GM21737 (cell line): ENCODE data around the gene PSEN1.

Experiments
- ATAC-seq: cut with Tn5 transposase; IDR thresholded peaks from one replicate; pipeline ENCODE4 v1.9.1; 2021; ENCODE audit warnings: mild to moderate bottlenecking, moderate library complexity; ENCODE audit not compliant: unreplicated experiment

PSEN1 gene

GRCh38 chr14:73266317-73266716 is 130.0 kb downstream of the PSEN1 start:
- ATAC-seq, result no peak

GRCh38 chr14:73267474-73267873 is 131.2 kb downstream of the PSEN1 start:
- ATAC-seq, result no peak

- ATAC-seq, result peak; percentile 75
Measured at GRCh38 chr14:73269729-73270531, 133.6 kb downstream of the PSEN1 start.

- ATAC-seq, result no peak
Measured at GRCh38 chr14:73272393-73272792, 136.1 kb downstream of the PSEN1 start.
